ENCODE data around the gene ILF3. TPM values are rescaled to one million over a fixed set of nuclear protein-coding genes. Genes with fewer than 3 reads are reported as not detected.

Gene ILF3
- total and polyA plus RNA-seq, 2 of the 13 experiments (the other 11 are each of a cell fraction or from before 2014, with no cell fraction given) = 120 to 173 TPM

GRCh38 chr19:10642473-10643171 lies 11.5 kb upstream of the ILF3 start:
- FAIRE-seq = no peak
- in situ Hi-C loops (cut with HindIII; ENCODE audit: extremely low pct_ligation_motif_present, low pct_unique_long_range_greater_than_20kb) = loop anchor here (5.0 kb wide), 1 partner anchor 60 kb away; no protein-coding TSS in a partner anchor
- peak; percentile 40; the same call in 1 of the 2 replicates for TF ChIP-seq ZBTB38 (CRISPR knock-in tag; IDR thresholded peaks at IDR 0.05)
- TF ChIP-seq SMAD1 (CRISPR knock-in tag; IDR thresholded peaks at IDR 0.05; ENCODE audit: borderline replicate concordance, low read depth) = no peak
- TF ChIP-seq TBP (CRISPR knock-in tag; IDR thresholded peaks at IDR 0.05) = no peak
- no peak for TF ChIP-seq ZBTB10 (CRISPR knock-in tag; IDR thresholded peaks at IDR 0.05; ENCODE audit: borderline replicate concordance)
- TF ChIP-seq ARNT (IDR thresholded peaks at IDR 0.05) = no peak
- no peak for TF ChIP-seq ZNF414 (CRISPR knock-in tag; IDR thresholded peaks at IDR 0.05)
- TF ChIP-seq ZNF281 (CRISPR knock-in tag; IDR thresholded peaks at IDR 0.05; ENCODE audit: borderline replicate concordance) = peak; percentile 51; the same call in 1 of the 2 replicates
- TF ChIP-seq ZNF589 (CRISPR knock-in tag; conservative IDR thresholded peaks at IDR 0.05) = no peak
- peak; percentile 68; the same call in 1 of the 2 replicates for TF ChIP-seq ZNF768 (CRISPR knock-in tag; IDR thresholded peaks at IDR 0.05)
- TF ChIP-seq ZNF687 (CRISPR knock-in tag; IDR thresholded peaks at IDR 0.05) = 0 out of 2 replicates have a peak, but pooled peaks have one; percentile 16
- no peak for TF ChIP-seq ZNF792 (CRISPR knock-in tag; IDR thresholded peaks at IDR 0.05)
- TF ChIP-seq MXD3 (CRISPR knock-in tag; IDR thresholded peaks at IDR 0.05) = no peak

More at GRCh38 chr19:10642473-10643171, 11.5 kb upstream of the ILF3 start:
- no peak for DNase-seq (ENCODE audit: low spot score)
- Histone ChIP-seq H3K27me3 (ENCODE audit: control insufficient read depth in 1 of 2, insufficient read depth in 2 of 2, low read length in 2 of 2) (no peaks in the 10 kb centered on the region), H3K27ac (ENCODE audit: extremely low read length, insufficient read depth, low read length) (no peak overlapping the region), H3K4me2 (ENCODE audit: low read depth, low read length) (peak overlapping the region; percentile 47; the same call in 1 of the 2 replicates), H3K9me3 (ENCODE audit: low read length) (no peaks in the 10 kb centered on the region), H3K4me1 (ENCODE audit: insufficient read depth, low read length) (peaks cover 97% of the 10 kb centered on the region), H4K20me1 (ENCODE audit: insufficient read depth, low read length) (no peaks in the 10 kb centered on the region), H3K4me3 (replicated peaks in 1 of 3; ENCODE audit: insufficient read depth in 1 of 3, low read depth in 2 of 3, low read length in 3 of 3) (no peak overlapping the region; a peak in 1 of 6 replicates), H3K79me2 (ENCODE audit: insufficient read depth, low read length) (no peaks in the 10 kb centered on the region), H3K36me3 (replicated peaks in 1 of 2; ENCODE audit: control insufficient read depth in 1 of 2, insufficient read depth in 2 of 2, low read length in 2 of 2) (no peaks in the 10 kb centered on the region), H3K9ac (ENCODE audit: insufficient read depth, low read depth, low read length) (no peak overlapping the region), H2AFZ (ENCODE audit: low read length) (no peak overlapping the region)
- BruUV-seq (replicated peaks) = no TSS peak
- intact Hi-C loops (cut with micrococcal nuclease; ENCODE audit: unreplicated experiment) = no loop called here
- CTCF ChIA-PET (ENCODE audit: low intra/inter-chr PET ratio, low total read pairs) = interaction anchor here (3.8 kb wide), 1 partner anchor 62 kb away, joined by 69 read pairs; no protein-coding TSS in a partner anchor
- POLR2A ChIA-PET = interaction anchor here (1.4 to 2.0 kb wide), 2 partner anchors 11 to 59 kb away, joined by 5 read pairs; partner anchors contain the start of gene QTRT1
- ATAC-seq = no peak
- WGBS (ENCODE audit: low lambda C conversion rate) = 70% methylated on average over 25 of the region's 25 CpGs

Measured in HepG2 (cell line).